GM23338 (cell line): ENCODE data around the gene UBL4A. TPM values are rescaled to one million over a fixed set of nuclear protein-coding genes. Genes with fewer than 3 reads are reported as not detected.

Experiments used
- ATAC-seq: fragments of 200-7000 bp; cut with Tn5 transposase; 3 replicates; pipeline ENCODE4 v1.9.1; 2020
- DNase-seq: peaks from one replicate; pipeline ENCODE4 v3.0.0-alpha.2; 2015; ENCODE audit warnings: low spot score
- H2AFZ ChIP-seq: fragments of 200-600 bp; sonication (generic); 2 replicates; pipeline ENCODE4 v1.8.0; 2016; ENCODE audit warnings: antibody characterized with exemption, mild to moderate bottlenecking, moderate library complexity
- H3F3A ChIP-seq: fragments of 200-600 bp; sonication (generic); replicated peaks from 2 replicates; pipeline ENCODE4 v1.8.0; 2017; ENCODE audit warnings: antibody characterized with exemption, mixed run types, low read depth
- H3K27ac ChIP-seq: fragments of 200-600 bp; sonication (generic); 2 replicates; pipeline ENCODE4 v1.6.1; 2016; ENCODE audit warnings: low read depth
- H3K27me3 ChIP-seq: fragments of 200-600 bp; sonication (generic); 2 replicates; pipeline ENCODE4 v1.8.0; 2016; ENCODE audit warnings: mild to moderate bottlenecking, mixed run types, moderate library complexity; ENCODE audit not compliant: insufficient read depth
- H3K36me3 ChIP-seq: fragments of 200-600 bp; sonication (generic); 2 replicates; pipeline ENCODE4 v1.8.0; 2016; ENCODE audit warnings: mild to moderate bottlenecking; ENCODE audit not compliant: insufficient read depth
- H3K4me1 ChIP-seq: fragments of 200-600 bp; sonication (generic); 2 replicates; pipeline ENCODE4 v1.8.0; 2016; ENCODE audit warnings: mild to moderate bottlenecking, moderate library complexity; ENCODE audit not compliant: insufficient read depth
- H3K4me2 ChIP-seq: fragments of 200-600 bp; sonication (generic); 2 replicates; pipeline ENCODE4 v1.7.1; 2017; ENCODE audit warnings: mixed run types
- H3K4me3 ChIP-seq: fragments of 200-600 bp; sonication (generic); 2 replicates; pipeline ENCODE4 v1.6.1; 2016; ENCODE audit warnings: mixed run types
- H3K79me2 ChIP-seq: fragments of 200-600 bp; sonication (generic); replicated peaks from 2 replicates; pipeline ENCODE4 v1.8.0; 2017; ENCODE audit warnings: mild to moderate bottlenecking; ENCODE audit not compliant: insufficient read depth
- H3K9me2 ChIP-seq: fragments of 200-600 bp; sonication (generic); 2 replicates; pipeline ENCODE4 v1.8.0; 2017; ENCODE audit not compliant: insufficient read depth
- H4K20me1 ChIP-seq: fragments of 200-600 bp; sonication (generic); replicated peaks from 2 replicates; pipeline ENCODE4 v1.8.0; 2017; ENCODE audit warnings: mild to moderate bottlenecking; ENCODE audit not compliant: insufficient read depth
- H3K27ac Mint-ChIP-seq: 2 replicates; pipeline ENCODE4 v1.8.0; 2020; ENCODE audit warnings: inconsistent platforms, mild to moderate bottlenecking, moderate library complexity, mixed read lengths
- H3K27me3 Mint-ChIP-seq: 3 replicates; pipeline ENCODE4 v1.8.0; 2022; ENCODE audit warnings: low read depth, mild to moderate bottlenecking, moderate library complexity, mixed read lengths, inconsistent platforms; ENCODE audit not compliant: insufficient read depth, poor library complexity
- H3K36me3 Mint-ChIP-seq: 3 replicates; pipeline ENCODE4 v1.8.0; 2021; ENCODE audit warnings: low read depth, mild to moderate bottlenecking, inconsistent platforms, moderate library complexity, mixed read lengths
- H3K4me1 Mint-ChIP-seq: 3 replicates; pipeline ENCODE4 v1.8.0; 2020; ENCODE audit warnings: mild to moderate bottlenecking, inconsistent platforms, mixed read lengths
- H3K4me3 Mint-ChIP-seq: 3 replicates; pipeline ENCODE4 v1.8.0; 2021; ENCODE audit warnings: moderate library complexity, mild to moderate bottlenecking, inconsistent platforms, mixed read lengths
- H3K9me3 Mint-ChIP-seq: 3 replicates; pipeline ENCODE4 v1.8.0; 2020; ENCODE audit warnings: moderate library complexity, mild to moderate bottlenecking, inconsistent platforms, mixed read lengths
- CREB1 ChIP-seq: fragments of 250-450 bp; sonication (Bioruptor Pico); IDR thresholded peaks from 2 replicates; pipeline ENCODE4 v1.5.0; 2020; ENCODE audit warnings: low read depth, mild to moderate bottlenecking, moderate library complexity
- CTCF ChIP-seq, 2 experiments: fragments of 200-600 bp in 1 of 2; sonication (generic) in 1 of 2; conservative IDR thresholded peaks; 2 replicates each; pipeline versions ENCODE4 v1.5.1 to v1.6.1; 2016 to 2017; ENCODE audit warnings: antibody characterized with exemption in 2 of 2, low read depth in 2 of 2, mild to moderate bottlenecking in 2 of 2, moderate library complexity in 1 of 2
- EZH2phosphoT487 ChIP-seq: fragments of 200-600 bp; sonication (generic); IDR thresholded peaks from one replicate; pipeline ENCODE4 v1.8.1; 2018; ENCODE audit warnings: antibody characterized with exemption; ENCODE audit not compliant: unreplicated experiment
- NANOG ChIP-seq: IDR thresholded peaks from 2 replicates; pipeline ENCODE4 v1.6.1; 2016; ENCODE audit warnings: antibody characterized with exemption, borderline replicate concordance
- POLR2AphosphoS5 ChIP-seq: IDR thresholded peaks from 2 replicates; pipeline ENCODE4 v1.6.1; 2016; ENCODE audit warnings: antibody characterized with exemption, low read depth
- STAT1 ChIP-seq: IDR thresholded peaks from one replicate; pipeline ENCODE4 v1.6.1; 2016; ENCODE audit warnings: antibody characterized with exemption; ENCODE audit not compliant: unreplicated experiment
- ZNF331 ChIP-seq: fragments of 250-450 bp; sonication (Bioruptor Pico); IDR thresholded peaks from 2 replicates; pipeline ENCODE4 v1.5.0; 2020; ENCODE audit warnings: low read depth, mild to moderate bottlenecking, moderate library complexity
- polyA plus RNA-seq: library from polyadenylated mRNA; unstranded; fragments of >200 nt; fragmentation: Nextera tagmentation; extraction: Ambion mirVana; gene quantifications from 2 replicates; pipeline ENCODE4 v1.2.1, GENCODE V29; 2016
- total RNA-seq: library from RNA; depleted of rRNA; stranded (reverse); fragments of >200 nt; shearing (Covaris generic); gene quantifications from 2 replicates; pipeline ENCODE4 v1.2.3, GENCODE V29; 2014

The UBL4A gene
- total and polyA plus RNA-seq, 2 experiments from 2014 or later: 15.6 to 43.7 TPM

- peaks cover 16% of the 10 kb centered on the region for H3K4me1 Mint-ChIP-seq
- Histone ChIP-seq H4K20me1 (no peaks in the 10 kb centered on the region), H3K4me3 (peak within 1 kb of the TSS; percentile 60), H3K9me2 (no peaks in the 10 kb centered on the region), H3K27me3 (no peaks in the 10 kb centered on the region), H3K79me2 (peaks cover 13% of the 10 kb centered on the region), H3K36me3 (no peaks in the 10 kb centered on the region), H3K27ac (no peak within 1 kb of the TSS), H2AFZ (no peak within 1 kb of the TSS), H3K4me2 (peak within 1 kb of the TSS; percentile 77), H3F3A (no peaks in the 10 kb centered on the region), H3K4me1 (no peaks in the 10 kb centered on the region)
- H3K36me3 Mint-ChIP-seq: peaks cover 34% of the 10 kb centered on the region
- ATAC-seq (peak; percentile 55), DNase-seq (peak; percentile 54)
- H3K27me3 Mint-ChIP-seq: peaks cover 2% of the 10 kb centered on the region
- TF ChIP-seq CREB1 (CRISPR knock-in tag) (no peak), POLR2AphosphoS5 (peak; percentile 41; the same call in 1 of the 2 replicates), NANOG (no peak), ZNF331 (CRISPR knock-in tag) (no peak), EZH2phosphoT487 (no peak), CTCF (conservative IDR thresholded peaks at IDR 0.05; ENCODE audit: low read depth in 2 of 2) (no peak)
- no peaks in the 10 kb centered on the region for H3K9me3 Mint-ChIP-seq
- peak within 1 kb of the TSS; percentile 74; the same call in 1 of the 2 replicates for H3K27ac Mint-ChIP-seq
- H3K4me3 Mint-ChIP-seq: peak within 1 kb of the TSS; percentile 85
Measured at GRCh38 chrX:154436983-154437752, 49.2 kb downstream of the UBL4A start, which contains the start of gene GDI1. Gene GDI1, plus strand, starts transcription at chrX:154437154. Its CDS starts 101 bp downstream, at chrX:154437255.

GRCh38 chrX:154436374-154436982 lies 49.9 kb downstream of the UBL4A start:
- peak; percentile 70 for DNase-seq
- TF ChIP-seq STAT1: no peak
- TF ChIP-seq POLR2AphosphoS5: peak; percentile 19; the same call in 1 of the 2 replicates
- Histone ChIP-seq H3K27me3 (no peaks in the 10 kb centered on the region), H3K4me3 (peak overlapping the region; percentile 60), H3F3A (no peaks in the 10 kb centered on the region), H2AFZ (no peak overlapping the region), H3K4me1 (no peaks in the 10 kb centered on the region), H3K27ac (no peak overlapping the region), H3K9me2 (no peaks in the 10 kb centered on the region), H4K20me1 (no peaks in the 10 kb centered on the region), H3K79me2 (peaks cover 13% of the 10 kb centered on the region), H3K36me3 (no peaks in the 10 kb centered on the region), H3K4me2 (peak overlapping the region; percentile 77)
- H3K36me3 Mint-ChIP-seq: peaks cover 29% of the 10 kb centered on the region
- ATAC-seq: peak; percentile 74
- H3K4me3 Mint-ChIP-seq: peak overlapping the region; percentile 81
- peak overlapping the region; percentile 74; the same call in 1 of the 2 replicates for H3K27ac Mint-ChIP-seq
- peaks cover 2% of the 10 kb centered on the region for H3K27me3 Mint-ChIP-seq
- peaks cover 16% of the 10 kb centered on the region for H3K4me1 Mint-ChIP-seq
- no peaks in the 10 kb centered on the region for H3K9me3 Mint-ChIP-seq
